ENCODE measurements around the gene TCF19.
A peak's percentile ranks its signal among the peaks of the same experiment; 100 is the strongest.

The TCF19 gene

GRCh38 chr6:31128093-31128676, 30.2 kb upstream of the TCF19 start:
- peak; percentile 81 for DNase-seq

GRCh38 chr6:31129130-31129529, 29.3 kb upstream of the TCF19 start:
- no peak for DNase-seq

- DNase-seq, result no peak
These were observed 27.6 kb upstream of the TCF19 start for GRCh38 chr6:31130751-31131150.

GRCh38 chr6:31131595-31131994, 26.8 kb upstream of the TCF19 start:
- no peak for DNase-seq

GRCh38 chr6:31132806-31133205, 25.6 kb upstream of the TCF19 start:
- DNase-seq, result no peak

- DNase-seq, result no peak
These were observed 22.7 kb upstream of the TCF19 start for GRCh38 chr6:31135710-31136109.

- DNase-seq, result no peak
These were observed 19.4 kb upstream of the TCF19 start, which contains the start of gene PSORS1C2 for GRCh38 chr6:31138982-31139381. TSS of gene PSORS1C2 (minus strand) at chr6:31139066. CDS start at chr6:31139026, 40 bp downstream.

- DNase-seq, result no peak
These were observed 18.8 kb upstream of the TCF19 start for GRCh38 chr6:31139599-31139998.

GRCh38 chr6:31140643-31141042, 17.7 kb upstream of the TCF19 start:
- no peak for DNase-seq

GRCh38 chr6:31142361-31142761, 16.0 kb upstream of the TCF19 start:
- no peak for DNase-seq

GRCh38 chr6:31143148-31143547, 15.2 kb upstream of the TCF19 start:
- no peak for DNase-seq

- no peak for DNase-seq
These were observed 14.0 kb upstream of the TCF19 start for GRCh38 chr6:31144296-31144969.

- no peak for DNase-seq
These were observed 13.4 kb upstream of the TCF19 start for GRCh38 chr6:31144970-31145340.

GRCh38 chr6:31145386-31145785, 13.0 kb upstream of the TCF19 start:
- no peak for DNase-seq

GRCh38 chr6:31149827-31150447, 8.5 kb upstream of the TCF19 start:
- DNase-seq, result no peak

- no peak for DNase-seq
These were observed 5.6 kb upstream of the TCF19 start for GRCh38 chr6:31152781-31153180.

- no peak for DNase-seq
These were observed 4.0 kb upstream of the TCF19 start for GRCh38 chr6:31154436-31154835.

- no peak for DNase-seq
These were observed 1.7 kb upstream of the TCF19 start for GRCh38 chr6:31156641-31157040.

GRCh38 chr6:31157513-31158139, 763 bp upstream of the TCF19 start, which contains the start of gene CCHCR1:
TSS of gene CCHCR1 (minus strand) at chr6:31157802. CDS start at chr6:31157600, 202 bp downstream.
- DNase-seq, result no peak

GRCh38 chr6:31158863-31159855, 770 bp downstream of the TCF19 start:
- peak; percentile 32 for DNase-seq

- no peak for DNase-seq
These were observed 3.1 kb downstream of the TCF19 start for GRCh38 chr6:31161216-31162126.
